Naive thymus-derived CD4-positive, alpha-beta T cell (primary cell): ENCODE data around the gene H19. TPM values are rescaled to one million over a fixed set of nuclear protein-coding genes. Genes with fewer than 3 reads are reported as not detected.

ENCODE experiments used
- ATAC-seq: fragments of 150-1000 bp; cut with Tn5 transposase; 2 replicates; pipeline ENCODE4 v1.10.0; 2021; ENCODE audit warnings: mild to moderate bottlenecking, moderate library complexity
- CTCF ChIA-PET: fragments of 350-600 bp; sonication (Branson Sonifier 250); formaldehyde crosslinking; loops from one replicate; lab custom pipeline; 2021; ENCODE audit warnings: antibody characterized with exemption; lab: Charles Lee
- POLR2A ChIA-PET: fragments of 350-600 bp; sonication (Branson Sonifier 250); formaldehyde crosslinking; loops from one replicate; lab custom pipeline; 2021; ENCODE audit warnings: antibody characterized with exemption, inconsistent platforms; lab: Charles Lee
- DNase-seq, 9 donors: peaks; one replicate each; pipeline versions ENCODE4 v3.0.0 to v3.0.0-alpha.2; 2020 to 2022; ENCODE audit warnings: mixed read lengths in 1 of 9
- H3K27ac ChIP-seq: one replicate; pipeline ENCODE4 v1.7.0; 2013; ENCODE audit warnings: mild to moderate bottlenecking, low read depth, low read length, moderate library complexity
- H3K27me3 ChIP-seq, 2 donors: one replicate each; pipeline ENCODE4 v1.7.0; 2013; ENCODE audit warnings: low read length in 2 of 2, mild to moderate bottlenecking in 2 of 2, moderate library complexity in 2 of 2; ENCODE audit not compliant: control insufficient read depth in 2 of 2, insufficient read depth in 2 of 2
- H3K36me3 ChIP-seq, 3 experiments: 1 replicate in 2 of 3; 2 replicates in 1 of 3; pipeline ENCODE4 v1.7.0; 2013; ENCODE audit warnings: low read length in 3 of 3, mild to moderate bottlenecking in 3 of 3, moderate library complexity in 1 of 3; ENCODE audit not compliant: insufficient read depth in 3 of 3, control insufficient read depth in 2 of 3
- H3K4me1 ChIP-seq, 2 donors: one replicate each; pipeline ENCODE4 v1.7.0; 2013; ENCODE audit warnings: low read length in 2 of 2, mild to moderate bottlenecking in 2 of 2, moderate library complexity in 1 of 2; ENCODE audit not compliant: control insufficient read depth in 2 of 2, insufficient read depth in 2 of 2
- H3K4me3 ChIP-seq: 2 replicates; pipeline ENCODE4 v1.7.0; 2013; ENCODE audit warnings: mild to moderate bottlenecking, low read length
- H3K9me3 ChIP-seq, 3 experiments: 1 replicate in 2 of 3; 2 replicates in 1 of 3; pipeline ENCODE4 v1.7.0; 2013; ENCODE audit warnings: low read length in 3 of 3; ENCODE audit not compliant: control insufficient read depth in 2 of 3
- H3K27ac Mint-ChIP-seq, 9 donors: one replicate each; pipeline ENCODE4 v1.8.0; 2020 to 2022; ENCODE audit warnings: mixed read lengths in 9 of 9, mild to moderate bottlenecking in 8 of 9, moderate library complexity in 5 of 9, inconsistent platforms in 2 of 9
- H3K27me3 Mint-ChIP-seq, 5 donors: one replicate each; pipeline ENCODE4 v1.8.0; 2021 to 2022; ENCODE audit warnings: mixed read lengths in 5 of 5, mild to moderate bottlenecking in 1 of 5
- H3K36me3 Mint-ChIP-seq, 5 donors: one replicate each; pipeline ENCODE4 v1.8.0; 2020 to 2022; ENCODE audit warnings: mixed read lengths in 5 of 5, mild to moderate bottlenecking in 3 of 5, inconsistent platforms in 1 of 5
- H3K4me1 Mint-ChIP-seq, 7 donors: one replicate each; pipeline ENCODE4 v1.8.0; 2020 to 2022; ENCODE audit warnings: mixed read lengths in 7 of 7, mild to moderate bottlenecking in 3 of 7, inconsistent platforms in 1 of 7
- H3K4me3 Mint-ChIP-seq, 10 donors: one replicate each; pipeline ENCODE4 v1.8.0; 2020 to 2022; ENCODE audit warnings: mild to moderate bottlenecking in 10 of 10, mixed read lengths in 10 of 10, moderate library complexity in 6 of 10, inconsistent platforms in 2 of 10
- H3K9me3 Mint-ChIP-seq, 11 donors: one replicate each; pipeline ENCODE4 v1.8.0; 2020 to 2022; ENCODE audit warnings: mixed read lengths in 11 of 11, mild to moderate bottlenecking in 4 of 11, inconsistent platforms in 1 of 11, moderate library complexity in 1 of 11
- intact Hi-C, 2 donors: fragments of 100-400 bp; cut with micrococcal nuclease; formaldehyde crosslinking; loops; one replicate each; pipeline ENCODE4 v1.15.1; 2023
- polyA plus RNA-seq, 2 donors: library from polyadenylated mRNA; unstranded; fragments of 300-500 nt; fragmentation: Illumina TruSeq; gene quantifications; one replicate each; pipeline ENCODE4 v1.2.3, GENCODE V29; 2021
- total RNA-seq, 6 experiments: library from RNA in 5 of 6; stranded (reverse) in 5 of 6; gene quantifications; 1 replicate in 5 of 6; 2 replicates in 1 of 6; pipeline ENCODE4 v1.2.3 and lab custom pipeline; 2021 to 2026

Gene H19
- total and polyA plus RNA-seq, 7 experiments from 2014 or later = 0.29 to 0.44 TPM; not detected in 5

- Mint-ChIP-seq H3K36me3 (no peaks in the 10 kb centered on the region), H3K4me3 (no peak overlapping the region)
- peak; percentile 45 for ATAC-seq
Measured at GRCh38 chr11:1987024-1987423, 10.6 kb downstream of the H19 start.

GRCh38 chr11:1983601-1983961 lies 14.1 kb downstream of the H19 start:
- no peak overlapping the region for H3K4me3 Mint-ChIP-seq
- no peaks in the 10 kb centered on the region for H3K9me3 ChIP-seq
- intact Hi-C loops = no loop called here
- no peaks in the 10 kb centered on the region for H3K27me3 Mint-ChIP-seq
- DNase-seq = no peak
- no peaks in the 10 kb centered on the region for H3K4me1 Mint-ChIP-seq
- H3K27me3 ChIP-seq = no peaks in the 10 kb centered on the region
- H3K27ac ChIP-seq = no peak overlapping the region
- no peaks in the 10 kb centered on the region for H3K36me3 ChIP-seq
- H3K36me3 Mint-ChIP-seq = no peaks in the 10 kb centered on the region
- no peak overlapping the region for H3K4me3 ChIP-seq
- H3K27ac Mint-ChIP-seq = no peak overlapping the region
- H3K4me1 ChIP-seq = no peaks in the 10 kb centered on the region
- POLR2A ChIA-PET = no interaction called here
- no peak for ATAC-seq
- CTCF ChIA-PET = no interaction called here
- no peaks in the 10 kb centered on the region for H3K9me3 Mint-ChIP-seq

More at GRCh38 chr11:1987024-1987423, 10.6 kb downstream of the H19 start:
- no peak overlapping the region for H3K4me3 ChIP-seq
- H3K27me3 ChIP-seq = no peaks in the 10 kb centered on the region
- Mint-ChIP-seq H3K27ac (no peak overlapping the region), H3K27me3 (no peaks in the 10 kb centered on the region), H3K4me1 (no peaks in the 10 kb centered on the region), H3K9me3 (no peaks in the 10 kb centered on the region)
- no peaks in the 10 kb centered on the region for H3K4me1 ChIP-seq
- H3K9me3 ChIP-seq = no peaks in the 10 kb centered on the region
- H3K36me3 ChIP-seq = no peaks in the 10 kb centered on the region
- H3K27ac ChIP-seq = no peak overlapping the region
- intact Hi-C loops = no loop called here
- no peak for DNase-seq
- ChIA-PET POLR2A (no interaction called here), CTCF (no interaction called here)

- DNase-seq (no peak), ATAC-seq (no peak)
- ChIA-PET CTCF (no interaction called here), POLR2A (no interaction called here)
- Mint-ChIP-seq H3K36me3 (no peaks in the 10 kb centered on the region), H3K27ac (no peak overlapping the region), H3K9me3 (no peaks in the 10 kb centered on the region), H3K4me1 (no peaks in the 10 kb centered on the region), H3K4me3 (no peak overlapping the region), H3K27me3 (no peaks in the 10 kb centered on the region)
- Histone ChIP-seq H3K4me1 (no peaks in the 10 kb centered on the region), H3K4me3 (no peak overlapping the region), H3K27ac (no peak overlapping the region), H3K36me3 (no peaks in the 10 kb centered on the region), H3K27me3 (no peaks in the 10 kb centered on the region), H3K9me3 (no peaks in the 10 kb centered on the region)
- intact Hi-C loops = no loop called here
Measured at GRCh38 chr11:1982873-1983600, 14.6 kb downstream of the H19 start.

- Mint-ChIP-seq H3K9me3 (no peaks in the 10 kb centered on the region), H3K36me3 (no peaks in the 10 kb centered on the region), H3K27ac (no peak overlapping the region), H3K4me3 (no peak overlapping the region), H3K27me3 (no peaks in the 10 kb centered on the region), H3K4me1 (no peaks in the 10 kb centered on the region)
- no peak overlapping the region for H3K27ac ChIP-seq
- ChIA-PET CTCF (no interaction called here), POLR2A (no interaction called here)
- H3K4me3 ChIP-seq = no peak overlapping the region
- H3K27me3 ChIP-seq = no peaks in the 10 kb centered on the region
- intact Hi-C loops = no loop called here
- ATAC-seq (no peak), DNase-seq (no peak)
- no peaks in the 10 kb centered on the region for H3K9me3 ChIP-seq
- H3K36me3 ChIP-seq = no peaks in the 10 kb centered on the region
- H3K4me1 ChIP-seq = no peaks in the 10 kb centered on the region
Measured at GRCh38 chr11:1979607-1980006, 18.0 kb downstream of the H19 start.

DNA sequence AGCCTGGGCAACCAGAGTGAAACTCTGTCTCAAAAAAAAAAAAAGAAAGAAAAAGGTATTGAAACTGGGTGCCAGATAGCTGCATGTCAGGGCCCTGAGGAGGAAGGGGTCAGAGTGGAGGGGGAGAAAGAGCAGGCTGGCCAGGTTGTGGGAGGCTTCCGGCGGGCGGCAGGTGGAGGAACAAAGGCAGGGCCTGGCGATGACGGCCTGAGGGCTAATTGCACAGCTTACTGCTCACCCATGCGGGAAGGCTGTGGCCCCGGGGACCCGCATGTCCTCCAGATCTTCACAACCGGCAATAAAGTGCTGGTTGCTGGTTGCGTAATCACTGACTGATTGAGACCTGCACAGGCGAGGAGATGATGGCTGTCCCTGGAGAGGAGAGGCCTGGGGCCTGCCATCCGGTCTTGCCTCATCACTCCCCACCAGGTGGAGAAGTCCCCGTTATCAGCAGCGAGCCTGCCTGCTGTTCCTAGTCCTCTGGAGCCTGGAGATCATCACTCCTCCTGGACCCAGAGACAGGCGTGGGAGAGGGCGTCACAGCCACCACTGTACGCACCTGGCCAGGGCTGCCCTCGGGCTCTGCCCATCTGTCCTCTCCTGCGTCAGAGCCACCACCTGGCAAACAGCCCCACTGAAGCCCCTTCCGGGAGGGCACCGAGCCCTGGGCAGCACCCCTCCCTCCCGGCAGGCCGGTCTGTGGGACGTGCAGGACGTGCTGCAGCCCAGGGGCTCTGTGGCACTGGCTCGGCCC lies 18.7 kb downstream of the H19 start:
- H3K9me3 Mint-ChIP-seq = no peaks in the 10 kb centered on the region
- Histone ChIP-seq H3K4me3 (no peak overlapping the region), H3K4me1 (no peaks in the 10 kb centered on the region), H3K9me3 (no peaks in the 10 kb centered on the region), H3K27me3 (no peaks in the 10 kb centered on the region), H3K27ac (no peak overlapping the region), H3K36me3 (no peaks in the 10 kb centered on the region)
- no peaks in the 10 kb centered on the region for H3K4me1 Mint-ChIP-seq
- POLR2A ChIA-PET = no interaction called here
- H3K27me3 Mint-ChIP-seq = no peaks in the 10 kb centered on the region
- CTCF ChIA-PET = no interaction called here
- H3K27ac Mint-ChIP-seq = no peak overlapping the region
- H3K4me3 Mint-ChIP-seq = no peak overlapping the region
- ATAC-seq (peak; percentile 32), DNase-seq (no peak)
- no peaks in the 10 kb centered on the region for H3K36me3 Mint-ChIP-seq
- intact Hi-C loops = no loop called here

GRCh38 chr11:1975185-1975584 lies 22.5 kb downstream of the H19 start:
- H3K4me1 Mint-ChIP-seq = no peaks in the 10 kb centered on the region
- POLR2A ChIA-PET = no interaction called here
- H3K27ac ChIP-seq = no peak overlapping the region
- CTCF ChIA-PET = no interaction called here
- ATAC-seq (no peak), DNase-seq (no peak)
- no peaks in the 10 kb centered on the region for H3K9me3 ChIP-seq
- no peaks in the 10 kb centered on the region for H3K9me3 Mint-ChIP-seq
- H3K4me1 ChIP-seq = no peaks in the 10 kb centered on the region
- H3K27ac Mint-ChIP-seq = no peak overlapping the region
- H3K27me3 ChIP-seq = no peaks in the 10 kb centered on the region
- no peaks in the 10 kb centered on the region for H3K36me3 Mint-ChIP-seq
- intact Hi-C loops = no loop called here
- H3K4me3 Mint-ChIP-seq = no peak overlapping the region
- H3K27me3 Mint-ChIP-seq = no peaks in the 10 kb centered on the region
- no peak overlapping the region for H3K4me3 ChIP-seq
- H3K36me3 ChIP-seq = no peaks in the 10 kb centered on the region

DNA sequence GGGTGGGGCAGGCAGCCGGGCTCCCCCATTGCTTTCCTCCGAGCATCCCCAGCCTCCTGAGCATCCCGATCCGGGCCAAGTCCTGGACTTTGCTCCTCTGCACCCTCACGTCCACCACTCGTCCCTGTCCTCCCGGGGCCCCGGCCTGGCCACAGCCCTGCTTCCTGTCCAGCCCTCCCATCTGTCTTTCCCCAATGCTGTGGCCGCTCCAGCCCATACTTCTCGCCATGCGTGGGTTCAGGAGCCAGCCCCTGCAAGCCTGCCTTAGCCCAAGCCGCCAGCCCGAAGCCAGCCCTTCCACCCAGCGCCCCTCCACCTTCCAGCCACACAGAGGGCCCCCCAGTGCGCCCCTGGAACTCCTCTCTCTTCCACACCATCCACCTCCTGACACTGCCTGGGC lies 26.7 kb downstream of the H19 start:
- intact Hi-C loops = no loop called here
- ChIA-PET POLR2A (no interaction called here), CTCF (no interaction called here)
- Mint-ChIP-seq H3K4me1 (no peaks in the 10 kb centered on the region), H3K27ac (no peak overlapping the region), H3K4me3 (no peak overlapping the region), H3K36me3 (no peaks in the 10 kb centered on the region), H3K9me3 (no peaks in the 10 kb centered on the region), H3K27me3 (no peaks in the 10 kb centered on the region)
- no peak overlapping the region for H3K4me3 ChIP-seq
- DNase-seq = no peak
- H3K27me3 ChIP-seq = no peaks in the 10 kb centered on the region
- no peak overlapping the region for H3K27ac ChIP-seq
- ATAC-seq = no peak
- no peaks in the 10 kb centered on the region for H3K9me3 ChIP-seq
- H3K4me1 ChIP-seq = no peaks in the 10 kb centered on the region
- no peaks in the 10 kb centered on the region for H3K36me3 ChIP-seq
